K562 (cell line): Measurements from ENCODE around the gene RSRP1. TPM values are rescaled to one million over a fixed set of nuclear protein-coding genes. Genes with fewer than 3 reads are reported as not detected.

Source experiments
- BRD4 ChIP-seq: fragments of 200-600 bp; sonication (generic); IDR thresholded peaks from 2 replicates; pipeline ENCODE4 v1.6.1; 2017; ENCODE audit warnings: inconsistent platforms
- CBX2 ChIP-seq: fragments of 200-600 bp; sonication (generic); IDR thresholded peaks from one replicate; pipeline ENCODE4 v1.6.1; 2012; ENCODE audit warnings: mild to moderate bottlenecking, low read length, inconsistent platforms; ENCODE audit not compliant: insufficient read depth, poor library complexity, severe bottlenecking
- CTBP1 ChIP-seq: fragments of 450-650 bp; IDR thresholded peaks from 2 replicates; pipeline ENCODE4 v1.6.1; 2016; ENCODE audit warnings: borderline replicate concordance
- DEAF1 ChIP-seq: fragments of 450-650 bp; formaldehyde crosslinking; IDR thresholded peaks from 2 replicates; pipeline ENCODE4 v1.4.0; 2020; ENCODE audit warnings: mild to moderate bottlenecking, moderate library complexity
- HLTF ChIP-seq: fragments of 450-650 bp; IDR thresholded peaks from 2 replicates; pipeline ENCODE4 v1.6.1; 2016
- HMGN3 ChIP-seq: IDR thresholded peaks from 2 replicates; pipeline ENCODE4 v1.6.1; 2011; ENCODE audit warnings: borderline replicate concordance, low read depth, mild to moderate bottlenecking, mixed read lengths, low read length; ENCODE audit not compliant: insufficient read length; ENCODE audit errors: extremely low read depth
- KLF10 ChIP-seq: fragments of 250-450 bp; sonication (Bioruptor Pico); IDR thresholded peaks from 2 replicates; pipeline ENCODE4 v1.6.1; 2021; ENCODE audit warnings: matching md5 sums
- MAX ChIP-seq: sonication (generic); formaldehyde crosslinking; IDR thresholded peaks from 2 replicates; pipeline ENCODE4 v1.9.0; 2022; ENCODE audit warnings: mild to moderate bottlenecking, missing genetic modification reagents
- MBD1 ChIP-seq: fragments of 250-450 bp; sonication (Bioruptor Pico); IDR thresholded peaks from 2 replicates; pipeline ENCODE4 v1.8.0; 2022; ENCODE audit warnings: inconsistent platforms
- MLX ChIP-seq, 2 experiments: fragments of 450-650 bp in 1 of 2; sonication (generic) in 1 of 2; formaldehyde crosslinking; conservative IDR thresholded peaks; 2 replicates each; pipeline versions ENCODE4 v1.4.0 to v1.8.1; 2020 to 2022; ENCODE audit warnings: mild to moderate bottlenecking in 1 of 2, missing genetic modification reagents in 1 of 2
- NCOR1 ChIP-seq: fragments of 450-650 bp; IDR thresholded peaks from 2 replicates; pipeline ENCODE4 v1.6.1; 2016; ENCODE audit warnings: mild to moderate bottlenecking, moderate library complexity
- PCBP2 ChIP-seq: fragments of 200-400 bp; formaldehyde crosslinking; IDR thresholded peaks from 2 replicates; pipeline ENCODE4 v1.6.1; 2018; ENCODE audit warnings: low read length, low read depth, mild to moderate bottlenecking, moderate library complexity; ENCODE audit not compliant: poor library complexity, severe bottlenecking
- RBBP5 ChIP-seq: fragments of 200-600 bp; sonication (generic); IDR thresholded peaks from 2 replicates; pipeline ENCODE4 v1.6.1; 2012; ENCODE audit warnings: borderline replicate concordance, mild to moderate bottlenecking, low read length, control low read depth, inconsistent platforms; ENCODE audit not compliant: insufficient read depth, poor library complexity, severe bottlenecking
- RFX1 ChIP-seq: fragments of 450-650 bp; IDR thresholded peaks from 2 replicates; pipeline ENCODE4 v1.6.1; 2016; ENCODE audit warnings: mild to moderate bottlenecking, moderate library complexity
- SMARCE1 ChIP-seq: fragments of 450-650 bp; IDR thresholded peaks from 2 replicates; pipeline ENCODE4 v1.7.1; 2016; ENCODE audit warnings: mild to moderate bottlenecking
- TAF7 ChIP-seq: fragments of 450-650 bp; IDR thresholded peaks from 2 replicates; pipeline ENCODE4 v1.6.1; 2016; ENCODE audit warnings: missing genetic modification characterization, missing compliant biosample characterization
- ZFP91 ChIP-seq: sonication (generic); formaldehyde crosslinking; IDR thresholded peaks from 2 replicates; pipeline ENCODE4 v1.8.0; 2022; ENCODE audit warnings: mild to moderate bottlenecking, missing genetic modification reagents
- ZNF699 ChIP-seq: fragments of 250-450 bp; sonication (Bioruptor Pico); IDR thresholded peaks from 2 replicates; pipeline ENCODE4 v1.8.0; 2021; ENCODE audit warnings: mild to moderate bottlenecking, moderate library complexity; ENCODE audit not compliant: insufficient replicate concordance
- ZNF707 ChIP-seq: fragments of 250-450 bp; sonication (Bioruptor Pico); conservative IDR thresholded peaks from 2 replicates; pipeline ENCODE4 v1.8.0; 2022; ENCODE audit warnings: inconsistent platforms, mild to moderate bottlenecking, moderate library complexity
- polyA plus RNA-seq, 8 experiments: library from polyadenylated mRNA; depleted of rRNA in 4 of 8; stranded (reverse) in 5 of 8; unstranded in 3 of 8; fragments of >200 nt; fragmentation: Nextera tagmentation in 2 of 8; fragmentation: Illumina TruSeq in 1 of 8; extraction: Ambion mirVana in 2 of 8; extraction: Trizol in 1 of 8; gene quantifications; 2 replicates each; pipeline versions ENCODE4 v1.2.1 to v1.2.3, GENCODE V29; 2011 to 2014; ENCODE audit warnings: inconsistent platforms in 1 of 8, missing spikeins in 1 of 8
- total RNA-seq, 7 experiments: library from RNA; depleted of rRNA in 6 of 7; stranded (reverse); fragments of >200 nt in 6 of 7; fragmentation: Illumina TruSeq in 2 of 7; extraction: Trizol in 2 of 7; gene quantifications; 2 replicates each; pipeline versions ENCODE4 v1.2.1 to v1.2.3, GENCODE V29; 2011 to 2021; ENCODE audit warnings: low replicate concordance in 1 of 7
- TF ChIP-seq, protein P1 (sequence below): sonication (generic); IDR thresholded peaks from 2 replicates; pipeline ENCODE4 v1.6.1; 2016

Gene RSRP1
- total and polyA plus RNA-seq, 9 of the 15 experiments (the other 6 are each of a cell fraction or from before 2014, with no cell fraction given), result 27.2 to 283 (median 146) TPM

DNA sequence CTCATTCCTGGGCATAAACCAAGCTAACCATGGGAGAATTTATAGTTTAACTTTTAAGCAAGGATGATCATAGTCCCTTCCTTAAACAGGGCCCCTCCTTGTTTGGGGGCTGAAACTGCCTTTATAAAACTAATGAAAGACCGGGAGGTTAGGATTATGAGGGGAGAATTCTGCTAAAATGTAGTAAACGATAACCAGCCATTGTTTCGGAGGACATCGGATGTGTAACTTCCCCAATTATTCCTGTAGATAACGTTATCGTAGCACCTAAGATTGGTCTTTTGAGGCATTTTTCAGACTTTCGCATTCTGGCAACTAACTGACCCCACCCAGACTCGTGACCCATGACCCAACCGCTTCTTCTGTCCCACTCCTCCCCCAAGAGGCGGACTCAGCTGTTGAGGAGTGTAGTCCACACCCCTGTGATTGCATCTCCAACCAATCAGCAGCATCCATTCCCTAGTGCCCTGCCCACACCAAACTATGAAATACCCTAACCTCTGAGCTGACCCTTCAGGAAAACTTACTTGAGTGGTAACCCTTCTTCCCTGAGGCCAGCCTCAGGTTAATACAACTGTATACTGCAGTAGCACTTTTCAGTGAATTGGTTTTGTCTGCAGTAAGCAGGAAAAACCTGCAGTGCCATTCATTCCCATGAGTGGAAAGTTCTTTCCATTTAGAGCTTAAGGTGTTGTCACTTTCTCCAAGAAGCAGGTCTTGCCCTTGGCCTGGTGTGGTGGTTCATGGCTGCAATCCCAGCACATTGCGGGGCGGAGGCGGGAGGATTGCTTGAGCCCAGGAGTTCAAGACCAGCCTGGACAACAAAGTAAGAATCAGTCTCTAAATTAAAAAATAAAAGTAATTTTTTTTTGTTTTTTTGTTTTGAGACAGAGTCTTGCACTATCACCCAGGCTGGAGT, 14.1 kb downstream of the RSRP1 start (continued):
- TF ChIP-seq MBD1 (CRISPR knock-in tag) (no peak), DEAF1 (no peak), NCOR1 (peak; percentile 75), BRD4 (peak; percentile 95; the same call in 1 of the 2 replicates), CBX2 (no peak), ZFP91 (CRISPR knock-in tag) (no peak), PCBP2 (no peak), MLX (CRISPR knock-in tag; conservative IDR thresholded peaks at IDR 0.05) (no peak), HMGN3 (peak; percentile 73), KLF10 (CRISPR knock-in tag) (0 out of 2 replicates have a peak, but pooled peaks have one; percentile 68), RFX1 (no peak), CTBP1 (peak; percentile 77), HLTF (no peak), ZNF707 (CRISPR knock-in tag) (no peak), RBBP5 (peak; percentile 1), ZNF699 (no peak), TAF7 (tag) (no peak), MAX (CRISPR knock-in tag) (no peak), SMARCE1 (peak; percentile 84)
- TF ChIP-seq, protein P1, sequence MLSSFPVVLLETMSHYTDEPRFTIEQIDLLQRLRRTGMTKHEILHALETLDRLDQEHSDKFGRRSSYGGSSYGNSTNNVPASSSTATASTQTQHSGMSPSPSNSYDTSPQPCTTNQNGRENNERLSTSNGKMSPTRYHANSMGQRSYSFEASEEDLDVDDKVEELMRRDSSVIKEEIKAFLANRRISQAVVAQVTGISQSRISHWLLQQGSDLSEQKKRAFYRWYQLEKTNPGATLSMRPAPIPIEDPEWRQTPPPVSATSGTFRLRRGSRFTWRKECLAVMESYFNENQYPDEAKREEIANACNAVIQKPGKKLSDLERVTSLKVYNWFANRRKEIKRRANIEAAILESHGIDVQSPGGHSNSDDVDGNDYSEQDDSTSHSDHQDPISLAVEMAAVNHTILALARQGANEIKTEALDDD, result peak; percentile 97
